K562 (cell line): ENCODE data around the gene NEDD4. TPM values are rescaled to one million over a fixed set of nuclear protein-coding genes. Genes with fewer than 3 reads are reported as not detected.

Source experiments
- AFF1 ChIP-seq, 2 experiments: fragments of 450-650 bp; IDR thresholded peaks; 2 replicates each; pipeline ENCODE4 v1.6.1; 2018; ENCODE audit warnings: mild to moderate bottlenecking in 2 of 2, low read depth in 1 of 2; ENCODE audit not compliant: partially characterized antibody in 2 of 2
- NFIC ChIP-seq: fragments of 450-650 bp; IDR thresholded peaks from 2 replicates; pipeline ENCODE4 v1.6.1; 2017; ENCODE audit warnings: mild to moderate bottlenecking, inconsistent platforms
- SP1 ChIP-seq: sonication (generic); formaldehyde crosslinking; IDR thresholded peaks from 2 replicates; pipeline ENCODE4 v1.8.1; 2022; ENCODE audit warnings: mild to moderate bottlenecking, missing genetic modification reagents
- SUPT5H ChIP-seq: fragments of 450-650 bp; IDR thresholded peaks from 2 replicates; pipeline ENCODE4 v1.6.1; 2016
- polyA plus RNA-seq, 8 experiments: library from polyadenylated mRNA; depleted of rRNA in 4 of 8; stranded (reverse) in 5 of 8; unstranded in 3 of 8; fragments of >200 nt; fragmentation: Nextera tagmentation in 2 of 8; fragmentation: Illumina TruSeq in 1 of 8; extraction: Ambion mirVana in 2 of 8; extraction: Trizol in 1 of 8; gene quantifications; 2 replicates each; pipeline versions ENCODE4 v1.2.1 to v1.2.3, GENCODE V29; 2011 to 2014; ENCODE audit warnings: inconsistent platforms in 1 of 8, missing spikeins in 1 of 8
- total RNA-seq, 7 experiments: library from RNA; depleted of rRNA in 6 of 7; stranded (reverse); fragments of >200 nt in 6 of 7; fragmentation: Illumina TruSeq in 2 of 7; extraction: Trizol in 2 of 7; gene quantifications; 2 replicates each; pipeline versions ENCODE4 v1.2.1 to v1.2.3, GENCODE V29; 2011 to 2021; ENCODE audit warnings: low replicate concordance in 1 of 7
- TF ChIP-seq, protein P1 (sequence below), 2 experiments: fragments of 150-350 bp in 1 of 2; IDR thresholded peaks; 2 replicates each; pipeline ENCODE4 v1.6.1; 2012 to 2016; ENCODE audit warnings: low read depth in 2 of 2, low read length in 2 of 2, mild to moderate bottlenecking in 1 of 2, moderate library complexity in 1 of 2
- TF ChIP-seq, protein P2 (sequence below): fragments of 250-450 bp; sonication (Bioruptor Pico); IDR thresholded peaks from 2 replicates; pipeline ENCODE4 v1.9.0; 2021; ENCODE audit warnings: mild to moderate bottlenecking, inconsistent platforms

Gene NEDD4
- total and polyA plus RNA-seq, 9 of the 15 experiments (the other 6 are each of a cell fraction or from before 2014, with no cell fraction given): 7.2 to 23.7 (median 17.3) TPM

DNA sequence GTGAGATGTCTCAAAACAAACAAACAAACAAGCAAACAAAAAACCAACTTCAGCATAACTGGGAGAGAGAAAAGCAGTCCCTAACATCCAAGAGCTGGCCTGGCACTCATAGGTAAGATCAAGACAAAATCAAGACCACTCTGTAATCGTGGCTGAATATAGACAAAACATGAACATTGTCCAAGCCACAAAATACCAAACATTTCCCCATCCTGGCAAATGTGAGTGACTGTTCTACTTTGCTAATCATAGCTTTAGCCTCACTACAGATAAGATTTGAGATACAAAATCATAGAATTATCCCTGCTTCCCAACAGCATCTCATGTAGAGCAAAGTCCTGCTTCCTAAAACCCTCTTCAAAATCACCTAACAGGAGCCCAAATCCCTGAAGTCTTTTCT is 133.7 kb downstream of the NEDD4 start (continued):
- TF ChIP-seq, protein P1, sequence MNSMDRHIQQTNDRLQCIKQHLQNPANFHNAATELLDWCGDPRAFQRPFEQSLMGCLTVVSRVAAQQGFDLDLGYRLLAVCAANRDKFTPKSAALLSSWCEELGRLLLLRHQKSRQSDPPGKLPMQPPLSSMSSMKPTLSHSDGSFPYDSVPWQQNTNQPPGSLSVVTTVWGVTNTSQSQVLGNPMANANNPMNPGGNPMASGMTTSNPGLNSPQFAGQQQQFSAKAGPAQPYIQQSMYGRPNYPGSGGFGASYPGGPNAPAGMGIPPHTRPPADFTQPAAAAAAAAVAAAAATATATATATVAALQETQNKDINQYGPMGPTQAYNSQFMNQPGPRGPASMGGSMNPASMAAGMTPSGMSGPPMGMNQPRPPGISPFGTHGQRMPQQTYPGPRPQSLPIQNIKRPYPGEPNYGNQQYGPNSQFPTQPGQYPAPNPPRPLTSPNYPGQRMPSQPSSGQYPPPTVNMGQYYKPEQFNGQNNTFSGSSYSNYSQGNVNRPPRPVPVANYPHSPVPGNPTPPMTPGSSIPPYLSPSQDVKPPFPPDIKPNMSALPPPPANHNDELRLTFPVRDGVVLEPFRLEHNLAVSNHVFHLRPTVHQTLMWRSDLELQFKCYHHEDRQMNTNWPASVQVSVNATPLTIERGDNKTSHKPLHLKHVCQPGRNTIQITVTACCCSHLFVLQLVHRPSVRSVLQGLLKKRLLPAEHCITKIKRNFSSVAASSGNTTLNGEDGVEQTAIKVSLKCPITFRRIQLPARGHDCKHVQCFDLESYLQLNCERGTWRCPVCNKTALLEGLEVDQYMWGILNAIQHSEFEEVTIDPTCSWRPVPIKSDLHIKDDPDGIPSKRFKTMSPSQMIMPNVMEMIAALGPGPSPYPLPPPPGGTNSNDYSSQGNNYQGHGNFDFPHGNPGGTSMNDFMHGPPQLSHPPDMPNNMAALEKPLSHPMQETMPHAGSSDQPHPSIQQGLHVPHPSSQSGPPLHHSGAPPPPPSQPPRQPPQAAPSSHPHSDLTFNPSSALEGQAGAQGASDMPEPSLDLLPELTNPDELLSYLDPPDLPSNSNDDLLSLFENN (IDR thresholded peaks at IDR 0.05; ENCODE audit: low read depth in 2 of 2, low read length in 2 of 2): no peak
- no peak for TF ChIP-seq AFF1 (IDR thresholded peaks at IDR 0.05; ENCODE audit: low read depth in 1 of 2, partially characterized antibody in 2 of 2)
- TF ChIP-seq SP1 (CRISPR knock-in tag): no peak
- TF ChIP-seq SUPT5H: no peak
- TF ChIP-seq NFIC: no peak
- TF ChIP-seq, protein P2, sequence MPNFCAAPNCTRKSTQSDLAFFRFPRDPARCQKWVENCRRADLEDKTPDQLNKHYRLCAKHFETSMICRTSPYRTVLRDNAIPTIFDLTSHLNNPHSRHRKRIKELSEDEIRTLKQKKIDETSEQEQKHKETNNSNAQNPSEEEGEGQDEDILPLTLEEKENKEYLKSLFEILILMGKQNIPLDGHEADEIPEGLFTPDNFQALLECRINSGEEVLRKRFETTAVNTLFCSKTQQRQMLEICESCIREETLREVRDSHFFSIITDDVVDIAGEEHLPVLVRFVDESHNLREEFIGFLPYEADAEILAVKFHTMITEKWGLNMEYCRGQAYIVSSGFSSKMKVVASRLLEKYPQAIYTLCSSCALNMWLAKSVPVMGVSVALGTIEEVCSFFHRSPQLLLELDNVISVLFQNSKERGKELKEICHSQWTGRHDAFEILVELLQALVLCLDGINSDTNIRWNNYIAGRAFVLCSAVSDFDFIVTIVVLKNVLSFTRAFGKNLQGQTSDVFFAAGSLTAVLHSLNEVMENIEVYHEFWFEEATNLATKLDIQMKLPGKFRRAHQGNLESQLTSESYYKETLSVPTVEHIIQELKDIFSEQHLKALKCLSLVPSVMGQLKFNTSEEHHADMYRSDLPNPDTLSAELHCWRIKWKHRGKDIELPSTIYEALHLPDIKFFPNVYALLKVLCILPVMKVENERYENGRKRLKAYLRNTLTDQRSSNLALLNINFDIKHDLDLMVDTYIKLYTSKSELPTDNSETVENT (CRISPR knock-in tag): no peak
